Kidney capillary endothelial cell (primary cell): ENCODE data around the gene PRKCB.
"Not testable (repeated sequence)": the region's sequence is repeated elsewhere in the genome, so short reads cannot be mapped to it uniquely, and the experiment has no call there.

Experiments used
- DNase-seq: peaks from one replicate; pipeline ENCODE4 v3.0.0-alpha.2; 2018; ENCODE audit warnings: low spot score

PRKCB gene

DNA sequence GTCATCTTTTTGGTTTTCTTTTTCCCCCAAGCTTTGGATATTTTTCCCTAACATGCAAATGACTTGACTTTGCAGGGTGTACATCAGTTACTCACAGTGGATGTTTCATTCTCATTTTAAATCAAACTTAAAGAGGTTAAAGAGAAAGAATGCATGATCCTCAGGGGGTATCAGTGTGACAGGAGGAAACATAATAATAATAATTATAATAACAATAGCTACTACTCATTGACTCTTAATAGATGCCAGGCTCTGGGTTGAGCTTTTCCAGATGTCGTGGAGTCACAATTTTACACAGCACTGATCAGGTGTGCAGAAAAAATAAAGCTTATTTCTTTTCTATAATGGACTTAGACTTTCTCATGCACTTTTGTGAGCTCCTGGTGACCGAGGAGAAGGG, 263.1 kb downstream of the PRKCB start:
- DNase-seq: no peak

DNA sequence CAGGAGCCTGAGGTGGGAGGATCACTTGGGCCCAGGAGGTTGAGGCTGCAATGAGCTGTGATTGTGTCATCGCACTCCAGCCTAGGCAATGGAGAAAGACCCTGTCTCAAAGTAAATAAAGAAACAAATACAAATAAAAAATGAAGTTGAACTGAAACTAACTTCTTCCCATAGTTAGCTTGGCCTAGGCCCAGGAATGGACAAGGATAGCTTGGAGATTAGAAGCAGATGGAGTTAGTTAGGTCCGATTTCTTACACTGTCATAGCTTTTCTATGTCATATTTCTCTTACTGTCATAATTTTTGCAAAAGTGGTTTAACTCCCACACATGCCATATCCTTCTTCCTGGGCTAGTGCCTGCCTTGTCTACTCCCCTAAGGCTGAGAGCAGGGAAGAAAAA, 265.6 kb downstream of the PRKCB start:
- DNase-seq: no peak

DNA sequence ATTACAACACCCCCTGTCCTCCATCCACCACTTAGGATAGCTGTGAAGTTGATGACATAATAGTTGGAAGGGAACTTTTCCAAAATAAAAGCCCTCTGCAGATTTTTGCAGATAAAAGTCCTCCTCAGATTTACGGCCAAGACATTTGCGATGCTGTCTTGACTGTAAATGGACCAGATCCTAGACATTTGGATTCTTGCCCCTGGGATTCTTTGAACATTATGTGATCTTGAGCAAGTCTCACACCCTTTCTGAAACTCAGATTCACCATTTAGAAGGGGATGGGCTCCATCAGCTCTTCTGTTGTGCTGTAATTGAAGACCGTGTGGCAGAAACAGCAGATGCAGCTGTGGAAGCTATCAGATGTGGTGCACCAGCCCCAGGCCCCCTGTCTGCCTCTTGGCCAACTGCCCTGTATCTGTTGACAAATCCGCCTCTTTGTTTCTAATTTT, 266.5 kb downstream of the PRKCB start:
- DNase-seq: no peak

DNA sequence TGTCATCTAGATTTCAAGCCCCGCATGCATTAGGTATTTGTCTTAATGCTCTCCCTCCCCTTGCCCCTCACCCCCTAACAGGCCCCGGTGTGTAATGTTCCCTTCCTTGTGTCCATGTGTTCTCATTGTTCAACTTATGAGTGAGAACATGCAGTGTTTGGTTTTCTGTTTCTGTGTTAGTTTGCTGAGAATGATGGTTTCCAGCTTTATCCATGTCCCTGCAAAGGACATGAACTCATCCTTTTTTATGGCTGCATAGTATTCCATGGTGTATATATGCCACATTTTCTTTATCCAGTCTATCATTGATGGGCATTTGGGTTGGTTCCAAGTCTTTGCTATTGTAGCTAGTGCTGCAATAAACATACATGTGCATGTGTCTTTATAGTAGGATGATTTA, 269.7 kb downstream of the PRKCB start:
- not testable (repeated sequence) for DNase-seq

DNA sequence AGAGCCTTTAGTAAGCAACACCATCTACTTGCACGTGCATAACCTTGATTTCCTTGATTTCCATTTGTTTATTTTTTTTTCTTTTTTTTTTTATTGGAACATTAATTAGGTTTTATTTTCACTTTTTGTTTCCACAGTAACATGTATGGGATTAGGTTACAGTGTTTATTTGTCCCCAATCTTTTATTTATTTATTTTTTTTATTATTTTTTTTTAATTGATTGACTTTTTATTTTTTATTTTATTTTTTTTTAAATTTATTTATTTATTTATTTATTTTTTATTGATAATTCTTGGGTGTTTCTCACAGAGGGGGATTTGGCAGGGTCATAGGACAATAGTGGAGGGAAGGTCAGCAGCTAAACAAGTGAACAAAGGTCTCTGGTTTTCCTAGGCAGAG, 272.3 kb downstream of the PRKCB start:
- DNase-seq: not testable (repeated sequence)

DNA sequence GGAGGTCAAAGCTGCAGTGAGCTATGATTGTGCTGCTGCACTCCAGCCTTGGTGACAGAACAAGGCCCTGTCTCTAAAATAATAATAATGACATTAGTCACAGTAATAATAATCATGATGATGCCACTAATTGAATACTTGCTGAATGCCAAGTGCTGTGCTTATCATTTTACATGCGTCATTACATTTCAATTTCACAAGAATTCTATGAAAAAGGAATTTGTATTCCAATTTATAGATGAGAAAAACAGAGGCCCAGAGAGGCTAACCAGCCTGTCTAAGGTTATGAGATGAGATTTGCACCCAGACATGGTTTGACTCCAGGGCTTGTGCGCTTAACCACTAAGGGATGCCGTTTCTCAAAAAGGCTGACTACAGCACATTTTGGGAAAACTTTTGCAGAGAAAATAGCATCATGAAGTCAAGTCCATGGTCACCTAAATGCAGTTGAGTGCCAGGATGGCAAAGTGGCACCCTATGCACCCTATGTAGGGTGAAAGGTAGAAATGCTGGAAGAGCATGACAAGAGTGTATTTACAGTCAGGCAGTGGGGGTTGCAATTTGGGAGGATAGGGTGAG, 276.0 kb downstream of the PRKCB start:
- no peak for DNase-seq

DNA sequence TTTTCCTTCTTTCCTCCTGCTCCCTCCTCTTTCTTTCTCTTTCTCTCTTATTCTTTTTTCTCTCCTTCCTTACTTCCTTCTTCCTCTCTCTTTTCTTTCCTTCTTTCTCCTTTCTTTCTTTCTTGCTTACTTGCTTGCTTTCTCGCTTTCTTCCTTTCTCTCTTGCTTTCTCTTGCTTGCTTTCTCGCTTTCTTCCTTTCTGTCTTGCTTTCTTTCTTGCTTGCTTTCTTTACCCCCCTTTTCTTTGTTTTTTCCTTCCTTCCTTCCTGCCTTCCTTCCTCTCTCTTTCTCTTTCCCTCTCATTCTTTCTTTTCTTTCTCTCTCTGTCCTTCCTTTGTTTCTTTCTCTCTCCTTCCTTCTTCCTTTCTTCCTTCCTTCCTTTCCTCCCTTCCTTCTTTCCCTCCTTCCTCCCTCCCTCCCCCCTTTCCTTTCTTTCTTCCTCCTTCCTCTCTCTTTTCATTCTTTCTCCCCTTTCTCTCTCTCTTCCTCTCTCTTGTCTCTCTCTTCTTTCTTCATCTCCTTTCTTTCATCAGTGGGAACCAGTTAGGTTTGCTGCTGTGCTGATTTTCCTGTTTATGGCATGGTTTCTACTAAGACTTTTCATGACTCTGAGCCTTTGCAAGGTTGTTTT, 277.4 kb downstream of the PRKCB start:
- DNase-seq: no peak

DNA sequence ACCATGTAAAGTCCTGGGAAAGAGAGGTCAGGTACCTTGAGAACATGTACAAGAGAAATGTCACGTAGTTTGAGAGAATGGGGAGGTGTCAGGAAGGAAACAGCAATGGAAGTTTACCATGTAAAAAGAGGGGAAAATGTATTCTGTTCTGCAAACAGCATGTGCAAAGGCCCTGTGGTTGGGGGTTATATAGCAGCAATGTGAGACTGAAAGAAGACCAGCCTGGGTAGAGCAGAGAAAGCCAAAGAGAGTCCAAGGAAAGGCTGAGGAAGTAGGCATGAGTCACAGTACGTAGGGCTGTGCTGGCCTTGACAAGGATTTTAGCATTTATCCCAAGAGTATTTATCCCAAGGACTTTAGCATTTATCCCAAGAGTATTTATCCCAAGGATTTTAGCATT, 279.1 kb downstream of the PRKCB start:
- no peak for DNase-seq

DNA sequence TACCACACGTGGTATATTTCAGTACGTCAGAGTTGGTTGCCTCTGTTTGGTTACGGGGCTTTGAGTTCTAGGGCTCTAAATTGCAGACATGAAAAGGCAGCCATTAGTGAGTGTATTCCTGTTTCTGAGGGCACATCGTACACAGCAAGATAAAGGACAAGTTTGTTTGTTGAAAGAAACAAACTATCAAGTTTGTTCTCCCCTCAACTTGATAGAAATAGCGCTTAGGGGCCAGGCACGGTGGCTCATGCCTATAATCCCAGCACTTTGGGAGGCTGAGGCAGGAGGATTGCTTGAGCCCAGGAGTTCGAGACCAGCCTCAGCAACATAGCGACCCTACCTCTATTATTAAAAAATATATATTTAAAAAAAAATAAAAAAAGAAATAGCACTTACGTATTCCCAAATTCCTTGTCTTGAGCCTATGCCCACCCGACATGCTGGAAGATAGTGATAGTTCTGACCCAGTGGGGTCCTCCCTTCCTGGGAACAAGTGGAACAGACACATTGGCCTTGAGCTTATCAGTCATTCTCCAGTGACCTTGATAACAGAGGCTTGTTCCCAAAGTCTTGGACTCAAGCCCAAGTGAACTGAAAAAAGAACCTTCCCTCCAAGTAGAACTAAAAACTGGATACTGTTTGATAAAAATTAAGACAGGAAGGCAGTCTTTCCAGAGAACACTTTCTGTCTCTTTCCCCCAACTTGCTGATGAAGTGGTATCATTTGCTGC, 280.4 kb downstream of the PRKCB start:
- DNase-seq: no peak

DNA sequence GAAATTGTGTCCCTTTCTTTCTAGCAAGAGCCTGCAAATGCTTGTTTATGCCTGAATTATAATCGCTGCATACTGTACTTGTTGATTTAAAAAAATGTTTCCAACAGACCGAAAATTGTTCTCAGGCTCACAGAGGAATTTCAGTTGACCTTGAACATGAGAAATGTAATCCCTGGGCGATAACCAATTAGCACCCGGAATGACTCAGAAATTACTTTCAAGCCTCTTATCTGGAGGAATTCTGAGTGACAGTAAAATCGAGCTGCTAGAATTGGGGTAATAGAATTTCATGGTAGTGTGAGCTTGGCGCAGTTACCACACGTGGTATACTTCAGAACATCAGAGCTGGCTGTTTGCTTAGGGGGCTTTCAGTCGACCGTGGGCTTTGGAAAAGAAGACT, 281.2 kb downstream of the PRKCB start:
- DNase-seq: no peak

DNA sequence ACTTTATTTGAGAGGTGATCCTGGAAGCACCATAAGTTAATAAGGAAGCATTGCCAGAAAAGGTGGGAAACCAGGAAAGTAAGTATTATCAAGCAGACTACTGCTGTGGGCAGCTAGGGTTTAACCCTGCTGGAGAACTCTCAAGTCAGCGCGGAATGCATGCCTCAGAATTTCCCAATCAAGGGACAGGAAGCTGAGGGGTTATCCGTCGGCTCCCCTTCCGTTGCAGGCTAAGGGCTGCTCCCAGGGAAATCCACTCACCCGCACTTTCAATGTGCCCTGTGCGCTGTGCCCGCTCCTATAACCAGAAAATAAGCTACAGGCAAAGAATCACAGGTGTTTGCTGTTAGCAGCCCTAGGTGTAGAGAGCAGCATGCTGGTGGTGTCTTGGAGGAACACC, 281.9 kb downstream of the PRKCB start:
- no peak for DNase-seq

DNA sequence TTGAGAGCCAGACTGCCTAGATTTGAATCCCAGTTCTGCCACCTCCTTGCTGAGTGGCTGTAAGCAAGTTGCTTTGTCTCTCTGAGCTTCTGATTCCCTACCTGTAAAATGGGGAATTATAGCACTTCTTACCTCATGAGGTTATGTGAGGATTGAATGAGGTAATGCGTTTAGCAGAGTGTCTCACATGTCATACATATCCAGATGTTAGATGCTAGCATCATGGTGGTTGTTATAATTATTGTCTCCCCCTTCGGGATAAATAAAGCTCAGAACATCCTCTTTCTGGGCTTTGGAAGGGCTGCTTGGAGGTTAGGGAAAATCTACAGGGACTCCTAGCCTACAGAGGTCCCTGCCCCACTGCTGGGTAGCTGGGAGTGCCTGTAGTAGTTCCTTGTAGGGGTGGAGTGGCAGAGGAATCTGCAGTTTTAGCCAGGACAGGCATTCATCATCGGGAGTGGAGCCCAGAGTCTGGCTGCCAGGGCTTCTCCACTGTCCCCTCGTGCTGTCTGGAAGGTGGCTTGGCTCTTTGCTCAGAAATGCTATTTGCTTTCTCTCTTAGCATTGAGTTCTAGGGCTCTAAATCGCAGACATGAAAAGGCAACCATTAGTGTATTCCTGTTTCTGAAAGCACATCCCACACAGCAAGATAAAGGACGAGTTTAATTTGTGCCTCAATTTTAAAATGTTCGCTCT, 282.5 kb downstream of the PRKCB start:
- DNase-seq: no peak

DNA sequence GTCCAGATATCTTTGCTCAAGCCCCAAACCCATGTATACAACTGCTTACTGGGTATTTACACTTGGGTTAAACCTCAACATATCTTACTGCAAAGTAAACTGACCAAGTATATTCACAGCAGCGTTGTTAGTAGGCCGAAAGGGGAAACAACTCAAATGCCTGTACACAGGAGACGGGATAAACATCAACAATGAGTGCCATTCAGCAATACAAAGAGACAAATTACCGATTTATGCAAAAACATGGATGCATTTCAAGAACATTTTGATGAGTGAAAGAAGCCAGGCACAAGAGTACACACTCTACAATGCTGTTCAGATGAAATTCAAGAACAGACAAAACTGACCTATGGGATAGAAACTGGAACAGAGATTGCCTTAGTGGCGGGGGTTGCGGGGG, 284.0 kb downstream of the PRKCB start:
- no peak for DNase-seq

DNA sequence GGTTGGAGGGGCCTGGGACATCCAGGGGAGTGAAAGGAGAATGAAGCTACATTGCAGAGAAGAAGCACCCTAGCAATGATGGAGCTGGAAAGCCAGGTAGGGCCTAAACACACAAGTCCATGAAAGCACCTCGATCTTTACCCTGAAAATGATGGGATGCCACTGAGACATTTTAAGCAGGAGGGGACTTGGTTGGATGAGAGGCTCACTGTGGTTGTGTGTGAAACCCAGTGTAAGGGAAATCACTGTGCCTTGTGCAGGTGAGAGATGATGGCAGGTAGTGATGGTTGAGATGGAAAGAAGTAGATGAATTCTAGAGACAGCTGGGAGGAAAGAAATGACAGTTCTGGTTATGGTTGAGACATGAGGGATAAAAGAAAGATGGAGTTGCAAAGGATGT, 287.5 kb downstream of the PRKCB start:
- no peak for DNase-seq

DNA sequence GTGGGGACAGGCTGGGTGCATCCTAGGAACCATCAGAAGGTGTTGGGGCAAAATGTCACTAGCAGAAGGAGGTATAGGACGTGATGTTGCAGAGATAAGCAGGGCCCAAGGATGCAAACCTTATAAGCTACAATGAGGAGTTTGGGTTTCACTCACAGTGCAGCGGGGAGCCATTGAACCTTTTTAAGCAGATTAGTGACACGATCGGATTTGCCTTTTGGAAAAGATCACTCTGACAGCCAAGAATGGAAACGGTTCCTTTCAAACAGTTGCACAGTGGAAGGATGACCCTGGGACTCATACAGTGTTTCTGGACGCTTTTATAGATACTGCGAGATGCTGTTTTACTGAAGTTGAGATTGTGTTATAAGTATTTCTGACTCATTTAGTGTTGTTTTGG, 288.5 kb downstream of the PRKCB start:
- no peak for DNase-seq

DNA sequence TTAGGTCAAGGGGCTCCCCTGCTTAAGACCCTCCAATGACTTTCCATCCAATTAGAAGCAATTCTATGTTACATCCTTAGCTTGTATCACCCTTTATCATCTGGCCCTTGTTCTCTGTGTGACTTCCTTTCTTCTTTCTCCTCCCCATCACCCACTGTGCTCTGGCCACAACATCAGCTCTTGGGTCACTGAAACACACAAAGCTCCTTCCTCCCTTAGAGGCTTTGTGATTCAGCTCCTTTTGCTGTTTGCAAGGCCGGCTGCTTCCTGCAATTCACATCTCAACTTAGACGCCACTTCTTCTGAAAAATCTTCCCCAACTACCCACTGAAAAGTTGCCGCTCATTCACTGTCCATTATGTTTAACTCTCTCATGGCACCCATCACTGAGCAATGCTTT, 289.4 kb downstream of the PRKCB start:
- DNase-seq: no peak

DNA sequence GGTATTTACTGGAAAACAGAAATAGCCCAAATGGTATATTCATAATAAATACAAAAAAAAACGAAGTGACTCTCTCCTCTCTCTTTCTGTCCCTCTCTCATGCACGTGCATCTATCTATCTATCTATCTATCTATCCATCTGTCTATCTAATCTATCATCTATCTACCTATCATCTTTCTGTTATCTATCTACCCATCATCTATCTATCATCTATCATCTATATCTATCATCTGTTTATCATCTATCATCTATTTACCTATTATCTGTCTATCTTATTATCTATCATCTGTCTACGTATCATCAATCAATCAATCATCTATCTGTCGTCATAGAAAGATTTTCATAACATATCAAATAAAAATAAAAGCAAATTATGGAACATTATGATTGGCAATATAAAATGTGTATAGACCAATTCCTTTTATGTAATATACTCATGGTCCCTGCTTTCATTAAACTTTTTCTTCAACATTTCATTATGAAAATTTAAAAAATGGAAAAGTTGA, 293.7 kb downstream of the PRKCB start:
- no peak for DNase-seq

DNA sequence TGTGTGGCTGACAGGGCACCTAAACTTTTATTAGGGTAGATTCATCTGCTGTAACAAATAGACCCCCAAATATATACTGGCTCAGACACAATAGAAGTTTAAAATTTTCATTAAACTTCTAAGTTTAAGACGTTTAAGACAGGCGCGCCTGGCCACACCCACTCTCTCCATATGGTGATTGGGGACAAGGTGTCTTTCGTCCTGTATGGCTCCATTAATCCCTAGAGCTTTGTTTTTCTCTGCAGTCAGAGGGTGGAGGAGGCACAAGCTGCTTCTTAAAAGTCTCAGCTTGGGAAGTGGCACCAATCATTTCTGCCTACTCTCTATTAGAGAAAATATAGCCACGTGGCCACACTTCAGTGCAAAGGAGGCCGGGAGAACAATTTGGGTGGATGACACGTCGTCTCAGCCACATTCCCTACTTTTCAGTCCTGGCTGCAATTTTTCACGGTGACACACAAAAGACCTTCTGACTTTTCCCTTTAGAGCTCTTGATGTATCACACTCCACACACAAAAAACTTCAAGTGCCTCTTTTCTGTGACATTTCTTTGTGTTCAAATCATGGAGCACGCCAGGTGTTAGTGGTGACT, 294.8 kb downstream of the PRKCB start:
- no peak for DNase-seq

DNA sequence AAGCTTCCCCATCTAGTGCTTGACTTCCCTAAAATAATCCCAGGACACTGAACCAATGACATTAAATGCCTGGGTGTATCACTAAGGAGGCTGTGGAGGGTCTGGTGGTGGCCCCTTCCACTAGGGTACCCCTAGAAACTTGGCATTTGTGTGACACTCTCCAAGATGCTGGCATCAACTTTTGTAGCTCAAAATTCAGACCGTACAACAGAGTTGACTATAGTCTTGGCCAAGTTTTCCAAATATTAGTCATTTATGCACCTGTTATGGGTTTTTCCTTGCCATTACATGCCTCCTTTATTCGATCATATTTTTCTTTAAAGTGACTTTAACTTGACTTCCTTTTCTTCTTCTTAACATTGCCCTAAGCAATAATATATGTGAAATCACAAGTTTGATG, 295.5 kb downstream of the PRKCB start:
- DNase-seq: no peak

DNA sequence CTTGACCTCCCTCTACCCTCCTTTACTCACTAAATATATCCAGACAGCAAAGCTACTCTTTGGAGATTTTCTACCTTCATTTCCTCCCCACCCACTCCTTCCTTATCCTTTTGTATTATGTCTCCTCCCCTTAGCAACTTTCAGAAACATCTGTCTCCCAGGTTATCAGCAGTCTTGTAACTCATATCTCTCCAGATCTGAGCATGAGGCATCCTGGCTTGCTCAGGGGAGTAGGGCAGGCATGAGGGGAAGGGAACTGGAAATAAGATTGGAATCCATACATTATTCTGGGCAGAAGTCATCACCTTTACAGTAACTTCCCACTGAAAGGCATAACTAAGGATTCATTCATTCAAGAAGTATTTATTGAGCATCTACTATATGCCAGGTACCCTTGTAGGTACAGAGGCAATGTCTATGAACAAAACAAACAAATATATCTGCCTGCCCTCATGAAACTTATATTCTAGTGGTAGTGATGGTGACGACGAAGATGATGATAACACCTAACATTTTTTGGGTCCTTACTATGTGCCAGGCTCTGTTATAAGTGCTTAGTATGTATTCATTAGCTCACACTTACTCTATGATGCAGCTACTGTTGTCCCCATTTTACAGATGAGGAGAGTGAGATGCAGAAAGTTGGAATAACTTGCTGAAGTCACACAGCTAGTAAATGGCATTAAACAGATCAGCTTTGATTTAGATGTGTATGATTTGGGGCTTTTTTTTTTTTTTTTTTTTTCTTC, 296.4 kb downstream of the PRKCB start:
- DNase-seq: no peak

DNA sequence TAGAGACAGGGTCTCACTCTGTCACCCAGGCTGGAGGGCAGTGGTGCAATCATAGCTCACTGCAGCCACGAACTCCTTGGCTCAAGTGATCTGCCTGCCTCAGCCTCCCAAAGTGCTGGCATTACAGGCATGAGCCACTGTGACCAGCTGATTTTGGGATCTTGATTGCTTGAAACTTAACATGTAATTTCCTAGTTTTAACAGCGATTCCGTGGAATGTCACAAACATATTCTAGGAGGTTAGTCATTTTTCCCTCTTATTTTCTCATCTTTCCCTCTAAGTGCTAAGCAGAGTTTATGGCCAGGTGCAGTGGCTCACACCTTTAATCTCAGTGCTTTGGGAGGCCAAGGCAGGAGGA, 297.0 kb downstream of the PRKCB start:
- no peak for DNase-seq
